Heart right ventricle (tissue), 16 donors: Measurements from ENCODE around the gene NOX3. TPM values are rescaled to one million over a fixed set of nuclear protein-coding genes. Genes with fewer than 3 reads are reported as not detected.
A peak's percentile ranks its signal among the peaks of the same experiment; 100 is the strongest.

Source experiments
- ATAC-seq, 8 donors: fragments of 200-7000 bp; cut with Tn5 transposase; one replicate each; pipeline ENCODE4 v1.9.1; 2020; ENCODE audit warnings: mild to moderate bottlenecking in 8 of 8, moderate library complexity in 8 of 8, moderate number of reproducible peaks in 1 of 8
- DNase-seq, 2 donors: peaks; one replicate each; pipeline ENCODE4 v3.0.0-alpha.2; 2020
- H3K27ac ChIP-seq, 10 donors: fragments of 200-600 bp; sonication (generic) in 2 of 10; one replicate each; pipeline versions ENCODE4 v1.5.0 to v1.8.0; 2020 to 2022; ENCODE audit warnings: mild to moderate bottlenecking in 3 of 10
- H3K27me3 ChIP-seq, 7 donors: fragments of 200-600 bp; one replicate each; pipeline ENCODE4 v1.8.0; 2021 to 2022; ENCODE audit warnings: mild to moderate bottlenecking in 2 of 7
- H3K36me3 ChIP-seq, 9 donors: fragments of 200-600 bp; sonication (generic) in 1 of 9; one replicate each; pipeline versions ENCODE4 v1.5.0 to v1.8.0; 2020 to 2022; ENCODE audit warnings: mild to moderate bottlenecking in 2 of 9
- H3K4me1 ChIP-seq, 9 donors: fragments of 200-600 bp; sonication (generic) in 1 of 9; one replicate each; pipeline versions ENCODE4 v1.5.0 to v1.8.0; 2020 to 2022; ENCODE audit warnings: mild to moderate bottlenecking in 4 of 9
- H3K4me3 ChIP-seq, 10 donors: fragments of 200-600 bp; sonication (generic) in 2 of 10; one replicate each; pipeline versions ENCODE4 v1.5.0 to v1.8.0; 2020 to 2022; ENCODE audit warnings: mild to moderate bottlenecking in 7 of 10, moderate library complexity in 2 of 10
- H3K9me3 ChIP-seq, 11 donors: fragments of 200-600 bp in 10 of 11; sonication (generic) in 2 of 11; one replicate each; pipeline versions ENCODE4 v1.5.0 to v1.8.0; 2013 to 2022; ENCODE audit warnings: mild to moderate bottlenecking in 2 of 11, control low read depth in 1 of 11, moderate library complexity in 1 of 11
- CTCF ChIP-seq, 9 donors: fragments of 200-600 bp; sonication (generic) in 2 of 9; IDR thresholded peaks; one replicate each; pipeline versions ENCODE4 v1.5.0 to v1.8.0; 2021 to 2022; ENCODE audit warnings: antibody characterized with exemption in 9 of 9, mild to moderate bottlenecking in 5 of 9, moderate library complexity in 1 of 9
- WGBS, 2 donors: extraction: QIAGEN DNeasy Blood & Tissue Kit; methylation state at CpG; one replicate each; pipeline ENCODE4 v1.1.7; 2013; ENCODE audit warnings: inconsistent platforms in 1 of 2; 5-methylcytosine and 5-hydroxymethylcytosine counted together
- intact Hi-C, 10 donors: fragments of 100-400 bp; cut with DNase I; formaldehyde crosslinking; loops; one replicate each; pipeline versions ENCODE4 v1.11.1 to v1.14.2; 2022
- polyA plus RNA-seq, 2 donors: library from polyadenylated mRNA; stranded (reverse); fragments of 200-250 nt; gene quantifications; one replicate each; pipeline ENCODE4 v1.2.3, GENCODE V29; 2013
- total RNA-seq, 10 donors: library from RNA; stranded (reverse); fragmentation: NEBNext Ultra II Directional in 3 of 10; extraction: Animal tissue kit (Norgen Biotek cat#: 25700) in 3 of 10; gene quantifications; one replicate each; pipeline versions ENCODE4 v1.2.1 to v1.2.4, GENCODE V29; 2021 to 2023
- donor health status: Arrhythmogenic right ventricular cardiomyopathy.
- donor health status: ischemic (EF 13 %, LVEDD 7.1; RV severe dilation, severe dysfunction).
- donor health status: healthy with polysubstance abuse.
- donor health status: DM: no; HTN: yes; CAD: no.
- donor health status: DM: no; HTN: no; CAD: no.
- donor health status: ischemic (EF 25% LVEDD 6.9; RV normal size, moderate dysfunction).
- donor health status: ischemic (EF 25% LVEDD 5.7; RV mildly dilated, moderate dysfunction).
- donor health status: healthy.
- donor health status: DM: yes; HTN: yes; CAD: no.
- donor health status: Ischemic cardiomyopathy.
- donor health status: ischemic (EF 35%, LVEDD 5.7; RV mildly dilated, moderate dysfunction).
- donor health status: nonischemic (EF 11% LVEDD 7.7; RV severe dilation, severe dysfunction).
- donor health status: DM: yes; HTN: yes; CAD: no.
- donor health status: PGD.
- donor health status: ischemic (EF 29% LVEDD 5.4; RV normal size, mild dysfunction).
- donor health status: nonischemic (EF 23%, LVEDD 6.1; RV moderate dilation, normal function).

The NOX3 gene
- total and polyA plus RNA-seq, 12 donors = not detected

GRCh38 chr6:155487371-155488130 is 31.9 kb upstream of the NOX3 start:
- DNase-seq (no peak), ATAC-seq (no peak)
- no peak overlapping the region for H3K4me3 ChIP-seq
- intact Hi-C loops = no loop called here
- H3K4me1 ChIP-seq = no peaks in the 10 kb centered on the region
- 76 to 85% methylated on average over 5 of the region's 5 CpGs for WGBS, 2 donors
- H3K9me3 ChIP-seq = no peaks in the 10 kb centered on the region
- H3K36me3 ChIP-seq = no peaks in the 10 kb centered on the region
- H3K27me3 ChIP-seq = no peaks in the 10 kb centered on the region
- TF ChIP-seq CTCF (IDR thresholded peaks at IDR 0.05) = no peak
- H3K27ac ChIP-seq = no peak overlapping the region

- H3K4me3 ChIP-seq = no peak overlapping the region
- H3K27me3 ChIP-seq = no peaks in the 10 kb centered on the region
- no peaks in the 10 kb centered on the region for H3K9me3 ChIP-seq
- ATAC-seq (no peak), DNase-seq (no peak)
- no peaks in the 10 kb centered on the region for H3K4me1 ChIP-seq
- H3K36me3 ChIP-seq = no peaks in the 10 kb centered on the region
- WGBS, 2 donors = 74 to 75% methylated on average over 5 of the region's 5 CpGs
- intact Hi-C loops = no loop called here
- no peak overlapping the region for H3K27ac ChIP-seq
- no peak for TF ChIP-seq CTCF (IDR thresholded peaks at IDR 0.05)
Observed at GRCh38 chr6:155486721-155487294, 31.2 kb upstream of the NOX3 start.

- ATAC-seq (no peak), DNase-seq (no peak)
- WGBS, 2 donors = 91 to 92% methylated on average over 4 of the region's 4 CpGs
- no peak for TF ChIP-seq CTCF (IDR thresholded peaks at IDR 0.05)
- H3K4me3 ChIP-seq = no peak overlapping the region
- no peak overlapping the region for H3K27ac ChIP-seq
- no peaks in the 10 kb centered on the region for H3K27me3 ChIP-seq
- H3K9me3 ChIP-seq = no peaks in the 10 kb centered on the region
- no peaks in the 10 kb centered on the region for H3K36me3 ChIP-seq
- intact Hi-C loops = no loop called here
- no peaks in the 10 kb centered on the region for H3K4me1 ChIP-seq
Observed at GRCh38 chr6:155485756-155486155, 30.1 kb upstream of the NOX3 start.

- H3K27ac ChIP-seq = no peak overlapping the region
- no peak overlapping the region for H3K4me3 ChIP-seq
- WGBS, 2 donors = 0 to 9% methylated on average over 1 of the region's 1 CpG
- no peaks in the 10 kb centered on the region for H3K4me1 ChIP-seq
- H3K9me3 ChIP-seq = no peaks in the 10 kb centered on the region
- TF ChIP-seq CTCF (IDR thresholded peaks at IDR 0.05) = no peak
- H3K27me3 ChIP-seq = peaks cover 0 to 5% (median 0%) of the 10 kb centered on the region in 7 donors
- intact Hi-C loops = no loop called here
- ATAC-seq (peak in 1 of 8 donors; percentile 73), DNase-seq (no peak)
- H3K36me3 ChIP-seq = no peaks in the 10 kb centered on the region
Observed at GRCh38 chr6:155483858-155484257, 28.2 kb upstream of the NOX3 start.
